Measurements from ENCODE around the gene LRRC4C. TPM values are rescaled to one million over a fixed set of nuclear protein-coding genes. Genes with fewer than 3 reads are reported as not detected.

LRRC4C gene
- total RNA-seq, 1 donor from 2014 or later = 16.9 TPM

DNA sequence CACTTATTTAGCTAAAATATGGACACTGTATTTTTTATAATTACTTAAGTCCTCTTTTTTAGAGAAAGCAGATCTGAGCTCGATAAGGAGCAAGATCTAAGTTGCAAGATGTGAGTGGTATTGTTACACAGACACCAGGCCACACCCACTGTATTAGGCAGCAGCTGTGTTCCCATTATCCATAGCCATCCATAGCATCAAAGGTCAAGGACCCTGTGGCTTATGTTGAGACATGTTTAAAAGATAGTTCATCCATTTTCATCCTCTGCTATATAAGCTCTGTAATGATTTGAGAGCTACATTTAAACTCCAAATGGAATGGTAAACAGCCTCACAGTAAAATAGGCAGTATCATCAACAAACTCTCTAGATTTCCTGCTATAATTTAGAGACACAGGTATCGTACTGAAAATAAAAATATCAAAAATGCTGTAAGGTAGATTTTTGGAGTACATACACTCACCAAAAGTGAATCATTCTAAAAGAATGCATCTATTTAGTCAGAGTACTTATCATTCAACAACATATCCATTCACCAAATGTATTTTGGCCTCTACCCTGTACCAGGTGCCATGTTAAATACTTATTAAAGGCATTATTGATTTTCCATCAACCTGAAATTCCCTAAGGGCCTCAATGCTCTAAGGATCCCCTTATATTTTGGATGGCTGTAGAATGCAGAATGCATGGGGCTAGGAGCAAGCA is 574.0 kb downstream of the LRRC4C start:
- Mint-ChIP-seq H3K36me3 (no peaks in the 10 kb centered on the region), H3K4me3 (no peak overlapping the region), H3K27me3 (ENCODE audit: low read depth) (no peaks in the 10 kb centered on the region), H3K27ac (no peak overlapping the region), H3K9me3 (no peaks in the 10 kb centered on the region), H3K4me1 (no peaks in the 10 kb centered on the region)
- DNase-seq (ENCODE audit: low spot score in 2 of 2, unreplicated experiment in 2 of 2) = no peak
- TF ChIP-seq, protein P1, sequence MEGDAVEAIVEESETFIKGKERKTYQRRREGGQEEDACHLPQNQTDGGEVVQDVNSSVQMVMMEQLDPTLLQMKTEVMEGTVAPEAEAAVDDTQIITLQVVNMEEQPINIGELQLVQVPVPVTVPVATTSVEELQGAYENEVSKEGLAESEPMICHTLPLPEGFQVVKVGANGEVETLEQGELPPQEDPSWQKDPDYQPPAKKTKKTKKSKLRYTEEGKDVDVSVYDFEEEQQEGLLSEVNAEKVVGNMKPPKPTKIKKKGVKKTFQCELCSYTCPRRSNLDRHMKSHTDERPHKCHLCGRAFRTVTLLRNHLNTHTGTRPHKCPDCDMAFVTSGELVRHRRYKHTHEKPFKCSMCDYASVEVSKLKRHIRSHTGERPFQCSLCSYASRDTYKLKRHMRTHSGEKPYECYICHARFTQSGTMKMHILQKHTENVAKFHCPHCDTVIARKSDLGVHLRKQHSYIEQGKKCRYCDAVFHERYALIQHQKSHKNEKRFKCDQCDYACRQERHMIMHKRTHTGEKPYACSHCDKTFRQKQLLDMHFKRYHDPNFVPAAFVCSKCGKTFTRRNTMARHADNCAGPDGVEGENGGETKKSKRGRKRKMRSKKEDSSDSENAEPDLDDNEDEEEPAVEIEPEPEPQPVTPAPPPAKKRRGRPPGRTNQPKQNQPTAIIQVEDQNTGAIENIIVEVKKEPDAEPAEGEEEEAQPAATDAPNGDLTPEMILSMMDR (IDR thresholded peaks at IDR 0.05; ENCODE audit: unreplicated experiment) = no peak

DNA sequence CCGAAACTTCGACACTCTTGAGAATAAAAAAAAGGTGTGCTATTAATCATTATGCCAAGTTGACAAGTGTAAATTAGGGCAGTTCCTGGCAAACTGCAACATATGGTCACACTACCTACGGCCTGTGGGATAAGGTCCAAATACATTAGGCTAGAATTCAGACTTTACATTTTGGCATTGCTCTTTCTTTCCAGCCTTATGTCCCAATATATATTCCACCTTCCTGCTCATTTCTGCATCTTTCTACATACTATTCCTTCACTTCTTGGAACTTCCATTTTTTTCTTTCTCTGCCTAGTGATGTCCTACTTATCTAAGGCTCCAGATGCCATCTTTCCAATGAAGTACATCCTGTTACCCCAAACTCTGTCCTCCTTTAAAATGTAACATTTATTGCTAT is 577.2 kb downstream of the LRRC4C start:
- H3K4me1 Mint-ChIP-seq = no peaks in the 10 kb centered on the region
- no peak overlapping the region for H3K27ac Mint-ChIP-seq
- DNase-seq (ENCODE audit: low spot score in 2 of 2, unreplicated experiment in 2 of 2) = no peak
- TF ChIP-seq, protein P1 (IDR thresholded peaks at IDR 0.05; ENCODE audit: unreplicated experiment) = no peak
- no peaks in the 10 kb centered on the region for H3K27me3 Mint-ChIP-seq (ENCODE audit: low read depth)
- no peak overlapping the region for H3K4me3 Mint-ChIP-seq
- no peaks in the 10 kb centered on the region for H3K9me3 Mint-ChIP-seq
- no peaks in the 10 kb centered on the region for H3K36me3 Mint-ChIP-seq

DNA sequence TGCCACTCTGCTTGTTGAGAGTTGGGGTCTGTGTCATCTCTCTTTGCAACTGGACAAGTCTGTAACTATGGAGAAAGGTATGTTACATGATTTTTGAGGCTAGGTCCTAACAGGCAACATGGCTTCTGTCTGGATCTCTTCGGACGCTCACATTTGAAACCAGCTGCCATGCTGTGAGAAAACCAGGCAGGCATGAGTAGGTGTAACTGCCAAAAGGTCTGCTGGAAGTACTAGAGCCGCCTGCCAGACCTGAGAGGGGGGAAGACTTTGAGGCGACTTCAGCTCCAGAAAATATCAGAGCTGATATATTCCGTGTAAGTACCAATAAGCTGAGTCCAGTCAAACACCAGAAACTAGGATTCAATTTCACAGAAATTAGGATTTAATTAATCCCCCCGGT is 579.5 kb downstream of the LRRC4C start:
- DNase-seq (ENCODE audit: low spot score in 2 of 2, unreplicated experiment in 2 of 2) = no peak
- Mint-ChIP-seq H3K9me3 (no peaks in the 10 kb centered on the region), H3K4me3 (no peak overlapping the region), H3K36me3 (no peaks in the 10 kb centered on the region), H3K4me1 (no peaks in the 10 kb centered on the region), H3K27me3 (ENCODE audit: low read depth) (no peaks in the 10 kb centered on the region), H3K27ac (no peak overlapping the region)
- TF ChIP-seq, protein P1 (IDR thresholded peaks at IDR 0.05; ENCODE audit: unreplicated experiment) = no peak

DNA sequence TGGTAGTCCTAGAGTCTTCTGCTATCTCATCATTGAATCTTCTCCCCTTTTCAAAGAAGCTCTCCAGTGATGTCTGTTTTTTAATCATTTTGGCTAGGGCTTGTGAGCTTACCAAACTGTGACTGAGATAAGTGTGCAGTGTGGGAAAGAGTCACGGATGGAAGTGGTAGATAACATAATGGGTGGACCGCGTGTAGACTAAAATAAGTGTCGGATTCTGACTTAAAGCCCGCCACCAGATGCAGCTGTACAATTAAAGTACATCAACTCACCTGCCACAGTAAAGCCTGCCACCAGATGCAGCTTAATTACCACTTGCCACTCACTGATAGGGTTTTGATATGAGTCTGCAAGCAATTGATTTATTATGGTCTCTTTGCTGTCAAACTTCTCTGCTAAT is 581.5 kb downstream of the LRRC4C start:
- TF ChIP-seq, protein P1 (IDR thresholded peaks at IDR 0.05; ENCODE audit: unreplicated experiment) = no peak

DNA sequence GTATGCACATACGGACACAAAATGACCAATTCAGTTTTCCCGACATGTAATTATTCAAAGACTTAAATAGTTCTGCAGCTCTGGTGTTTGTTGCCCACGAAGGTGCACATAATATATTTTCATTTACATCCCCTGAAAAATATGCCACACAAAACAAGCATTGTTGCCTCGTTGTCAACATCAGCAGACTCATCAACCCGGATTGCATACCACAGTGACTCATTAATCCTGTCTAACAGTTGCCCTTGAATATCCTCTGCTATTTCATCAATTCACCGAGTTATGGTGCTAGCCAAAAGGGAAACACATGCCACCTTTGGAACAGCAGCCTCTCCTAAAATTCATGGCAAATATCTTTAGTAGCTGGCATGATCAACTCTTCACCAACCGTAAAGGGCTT is 582.2 kb downstream of the LRRC4C start:
- H3K27ac Mint-ChIP-seq = no peak overlapping the region
- no peaks in the 10 kb centered on the region for H3K9me3 Mint-ChIP-seq
- TF ChIP-seq, protein P1 (IDR thresholded peaks at IDR 0.05; ENCODE audit: unreplicated experiment) = no peak
- no peaks in the 10 kb centered on the region for H3K4me1 Mint-ChIP-seq
- no peaks in the 10 kb centered on the region for H3K27me3 Mint-ChIP-seq (ENCODE audit: low read depth)
- no peak for DNase-seq (ENCODE audit: low spot score in 2 of 2, unreplicated experiment in 2 of 2)
- H3K4me3 Mint-ChIP-seq = no peak overlapping the region
- no peaks in the 10 kb centered on the region for H3K36me3 Mint-ChIP-seq

More for the DNA sequence above, 581.5 kb downstream of the LRRC4C start:
- Mint-ChIP-seq H3K9me3 (no peaks in the 10 kb centered on the region), H3K27me3 (ENCODE audit: low read depth) (no peaks in the 10 kb centered on the region), H3K27ac (no peak overlapping the region), H3K36me3 (no peaks in the 10 kb centered on the region), H3K4me3 (no peak overlapping the region), H3K4me1 (no peaks in the 10 kb centered on the region)
- DNase-seq (ENCODE audit: low spot score in 2 of 2, unreplicated experiment in 2 of 2) = no peak

Data from mesothelial cell of epicardium (in vitro differentiated cells).